Panc1 (cell line): ENCODE results near the gene CYTH4. TPM values are rescaled to one million over a fixed set of nuclear protein-coding genes. Genes with fewer than 3 reads are reported as not detected.

Experiments
- ATAC-seq: fragments of 200-7000 bp; cut with Tn5 transposase; 2 replicates; pipeline ENCODE4 v1.9.1; 2020; ENCODE audit warnings: mild to moderate bottlenecking, moderate library complexity
- BruUV-seq: library from RNA; stranded (reverse); fragments of 400-500 nt; replicated peaks from 2 replicates; lab custom pipeline; 2021; lab: Mats Ljungman, UMichigan
- CTCF ChIA-PET: fragments of 300-600 bp; sonication (Branson Sonifier 250); formaldehyde crosslinking; loops from one replicate; lab custom pipeline; 2022; ENCODE audit warnings: antibody characterized with exemption; lab: Charles Lee
- POLR2A ChIA-PET: fragments of 300-600 bp; sonication (Branson Sonifier 250); formaldehyde crosslinking; loops from one replicate; lab custom pipeline; 2022; ENCODE audit warnings: antibody characterized with exemption; lab: Charles Lee
- DNase-seq: peaks from one replicate; pipeline ENCODE4 v3.0.0-alpha.2; 2010; ENCODE audit warnings: low read depth, low spot score
- H3K27ac ChIP-seq: 2 replicates; pipeline ENCODE4 v1.5.1; 2011; ENCODE audit warnings: mild to moderate bottlenecking, low read length, inconsistent platforms
- H3K27me3 ChIP-seq: fragments of 200-500 bp; sonication (Bioruptor generic); 2 replicates; pipeline ENCODE4 v1.6.0; 2014; ENCODE audit warnings: low read length, inconsistent platforms; ENCODE audit not compliant: control insufficient read depth, insufficient read depth
- H3K36me3 ChIP-seq: fragments of 200-500 bp; sonication (Bioruptor generic); 2 replicates; pipeline ENCODE4 v1.5.1; 2014; ENCODE audit warnings: inconsistent platforms, mild to moderate bottlenecking, low read length, moderate library complexity; ENCODE audit not compliant: control insufficient read depth, insufficient read depth
- H3K4me1 ChIP-seq: 2 replicates; pipeline ENCODE4 v1.5.1; 2011; ENCODE audit warnings: inconsistent platforms, mild to moderate bottlenecking, low read length, moderate library complexity; ENCODE audit not compliant: control insufficient read depth, insufficient read depth
- H3K4me3 ChIP-seq, 2 experiments: 2 replicates each; pipeline ENCODE4 v1.5.1; 2011 to 2012; ENCODE audit warnings: low read depth in 2 of 2, low read length in 2 of 2, mild to moderate bottlenecking in 2 of 2, inconsistent platforms in 1 of 2, moderate library complexity in 1 of 2
- H3K9me3 ChIP-seq: fragments of 200-500 bp; sonication (Bioruptor generic); 2 replicates; pipeline ENCODE4 v1.5.1; 2014; ENCODE audit warnings: low read depth, mild to moderate bottlenecking, inconsistent platforms, low read length, moderate library complexity; ENCODE audit not compliant: control insufficient read depth, insufficient read depth
- POLR2AphosphoS5 ChIP-seq: IDR thresholded peaks from 2 replicates; pipeline ENCODE4 v1.6.1; 2012; ENCODE audit warnings: mild to moderate bottlenecking, low read depth, low read length, moderate library complexity
- SIN3A ChIP-seq: IDR thresholded peaks from 2 replicates; pipeline ENCODE4 v1.6.1; 2012; ENCODE audit warnings: low read depth, mild to moderate bottlenecking, low read length, moderate library complexity, borderline replicate concordance; ENCODE audit not compliant: insufficient read depth
- TCF7L2 ChIP-seq: IDR thresholded peaks from 2 replicates; pipeline ENCODE4 v1.6.1; 2011; ENCODE audit warnings: mild to moderate bottlenecking, low read depth, low read length, inconsistent platforms
- in situ Hi-C: cut with HindIII; loops from 2 replicates; pipeline ENCODE4 v1.10.0; 2016; ENCODE audit warnings: low sequenced_read_pairs, low pct_unique_long_range_greater_than_20kb
- intact Hi-C: fragments of 100-400 bp; cut with micrococcal nuclease; formaldehyde crosslinking; loops from one replicate; pipeline ENCODE4 v1.10.0; 2022; ENCODE audit not compliant: unreplicated experiment
- total RNA-seq: library from RNA; stranded (reverse); gene quantifications from one replicate; pipeline ENCODE4 v1.2.1, GENCODE V29; 2021; ENCODE audit not compliant: unreplicated experiment
- TF ChIP-seq, protein P1 (sequence below), 2 experiments: IDR thresholded peaks; 2 replicates each; pipeline ENCODE4 v1.6.1; 2011 to 2012; ENCODE audit warnings: low read depth in 2 of 2, control low read depth in 1 of 2, low read length in 1 of 2, mild to moderate bottlenecking in 1 of 2, moderate library complexity in 1 of 2; ENCODE audit not compliant: insufficient read depth in 1 of 2
- TF ChIP-seq, protein P2 (sequence below): fragments of 450-650 bp; IDR thresholded peaks from 2 replicates; pipeline ENCODE4 v1.5.1; 2017; ENCODE audit warnings: mild to moderate bottlenecking

CYTH4 gene
- total RNA-seq, 1 experiment from 2014 or later, result 1.3 TPM

DNA sequence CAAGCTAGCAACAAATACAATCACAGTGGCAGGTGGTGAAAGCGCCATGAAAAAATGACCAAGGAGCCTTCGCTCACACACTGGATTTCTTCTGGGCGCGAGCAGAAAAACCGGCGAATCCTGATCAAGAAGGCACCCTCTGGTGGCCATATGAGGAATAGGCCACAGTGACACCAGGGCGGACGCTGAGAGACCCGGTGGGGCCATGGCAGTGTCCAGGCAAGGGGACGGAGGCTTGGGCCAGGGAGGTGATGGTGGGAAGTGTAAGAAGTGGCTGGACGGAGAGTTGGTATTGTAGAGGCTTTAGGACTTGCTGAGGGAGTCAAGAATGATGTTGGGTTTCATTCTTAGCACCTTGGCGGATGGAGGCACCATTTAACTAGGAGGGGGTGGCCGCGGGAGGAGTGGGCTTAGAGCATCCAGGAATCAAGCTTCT lies 21.4 kb upstream of the CYTH4 start:
- in situ Hi-C loops (no loop called here), intact Hi-C loops (no loop called here)
- DNase-seq, result no peak
- Histone ChIP-seq H3K27me3 (no peaks in the 10 kb centered on the region), H3K4me1 (peaks cover 14% of the 10 kb centered on the region), H3K36me3 (no peaks in the 10 kb centered on the region), H3K9me3 (peaks cover 14% of the 10 kb centered on the region; the same call in 1 of the 2 replicates), H3K27ac (no peak overlapping the region), H3K4me3 (no peak overlapping the region)
- POLR2A ChIA-PET, result no interaction called here
- no TSS peak for BruUV-seq
- peak; percentile 65 for ATAC-seq
- no peak for TF ChIP-seq SIN3A
- TF ChIP-seq, protein P1, sequence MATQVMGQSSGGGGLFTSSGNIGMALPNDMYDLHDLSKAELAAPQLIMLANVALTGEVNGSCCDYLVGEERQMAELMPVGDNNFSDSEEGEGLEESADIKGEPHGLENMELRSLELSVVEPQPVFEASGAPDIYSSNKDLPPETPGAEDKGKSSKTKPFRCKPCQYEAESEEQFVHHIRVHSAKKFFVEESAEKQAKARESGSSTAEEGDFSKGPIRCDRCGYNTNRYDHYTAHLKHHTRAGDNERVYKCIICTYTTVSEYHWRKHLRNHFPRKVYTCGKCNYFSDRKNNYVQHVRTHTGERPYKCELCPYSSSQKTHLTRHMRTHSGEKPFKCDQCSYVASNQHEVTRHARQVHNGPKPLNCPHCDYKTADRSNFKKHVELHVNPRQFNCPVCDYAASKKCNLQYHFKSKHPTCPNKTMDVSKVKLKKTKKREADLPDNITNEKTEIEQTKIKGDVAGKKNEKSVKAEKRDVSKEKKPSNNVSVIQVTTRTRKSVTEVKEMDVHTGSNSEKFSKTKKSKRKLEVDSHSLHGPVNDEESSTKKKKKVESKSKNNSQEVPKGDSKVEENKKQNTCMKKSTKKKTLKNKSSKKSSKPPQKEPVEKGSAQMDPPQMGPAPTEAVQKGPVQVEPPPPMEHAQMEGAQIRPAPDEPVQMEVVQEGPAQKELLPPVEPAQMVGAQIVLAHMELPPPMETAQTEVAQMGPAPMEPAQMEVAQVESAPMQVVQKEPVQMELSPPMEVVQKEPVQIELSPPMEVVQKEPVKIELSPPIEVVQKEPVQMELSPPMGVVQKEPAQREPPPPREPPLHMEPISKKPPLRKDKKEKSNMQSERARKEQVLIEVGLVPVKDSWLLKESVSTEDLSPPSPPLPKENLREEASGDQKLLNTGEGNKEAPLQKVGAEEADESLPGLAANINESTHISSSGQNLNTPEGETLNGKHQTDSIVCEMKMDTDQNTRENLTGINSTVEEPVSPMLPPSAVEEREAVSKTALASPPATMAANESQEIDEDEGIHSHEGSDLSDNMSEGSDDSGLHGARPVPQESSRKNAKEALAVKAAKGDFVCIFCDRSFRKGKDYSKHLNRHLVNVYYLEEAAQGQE (IDR thresholded peaks at IDR 0.05; ENCODE audit: insufficient read depth in 1 of 2, low read depth in 2 of 2, low read length in 1 of 2), result no peak
- TF ChIP-seq POLR2AphosphoS5, result no peak
- no peak for TF ChIP-seq TCF7L2
- TF ChIP-seq, protein P2, sequence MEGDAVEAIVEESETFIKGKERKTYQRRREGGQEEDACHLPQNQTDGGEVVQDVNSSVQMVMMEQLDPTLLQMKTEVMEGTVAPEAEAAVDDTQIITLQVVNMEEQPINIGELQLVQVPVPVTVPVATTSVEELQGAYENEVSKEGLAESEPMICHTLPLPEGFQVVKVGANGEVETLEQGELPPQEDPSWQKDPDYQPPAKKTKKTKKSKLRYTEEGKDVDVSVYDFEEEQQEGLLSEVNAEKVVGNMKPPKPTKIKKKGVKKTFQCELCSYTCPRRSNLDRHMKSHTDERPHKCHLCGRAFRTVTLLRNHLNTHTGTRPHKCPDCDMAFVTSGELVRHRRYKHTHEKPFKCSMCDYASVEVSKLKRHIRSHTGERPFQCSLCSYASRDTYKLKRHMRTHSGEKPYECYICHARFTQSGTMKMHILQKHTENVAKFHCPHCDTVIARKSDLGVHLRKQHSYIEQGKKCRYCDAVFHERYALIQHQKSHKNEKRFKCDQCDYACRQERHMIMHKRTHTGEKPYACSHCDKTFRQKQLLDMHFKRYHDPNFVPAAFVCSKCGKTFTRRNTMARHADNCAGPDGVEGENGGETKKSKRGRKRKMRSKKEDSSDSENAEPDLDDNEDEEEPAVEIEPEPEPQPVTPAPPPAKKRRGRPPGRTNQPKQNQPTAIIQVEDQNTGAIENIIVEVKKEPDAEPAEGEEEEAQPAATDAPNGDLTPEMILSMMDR, result peak; percentile 87
- CTCF ChIA-PET, result no interaction called here

DNA sequence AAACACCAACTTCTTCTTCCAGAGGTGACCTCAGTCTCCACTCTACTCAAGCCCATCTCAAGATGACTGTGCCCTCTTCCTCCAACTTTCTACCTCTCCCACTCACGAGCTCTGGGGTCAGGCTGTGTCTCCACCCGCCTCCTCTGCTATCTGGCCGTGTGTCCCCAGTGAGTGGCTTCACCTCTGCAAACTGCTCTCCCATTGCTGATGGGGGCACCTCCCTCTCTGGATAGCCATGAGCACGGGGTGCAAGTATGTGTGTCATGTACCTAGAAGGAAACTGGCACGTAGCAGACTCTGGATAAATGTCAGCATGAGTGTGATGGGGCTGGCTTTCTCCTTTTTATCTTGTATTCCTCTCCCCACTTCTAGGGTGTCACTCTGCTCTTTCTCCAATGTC lies 20.0 kb upstream of the CYTH4 start:
- Histone ChIP-seq H3K4me3 (no peak overlapping the region), H3K36me3 (no peaks in the 10 kb centered on the region), H3K27ac (no peak overlapping the region), H3K9me3 (peaks cover 14% of the 10 kb centered on the region; the same call in 1 of the 2 replicates), H3K4me1 (peaks cover 14% of the 10 kb centered on the region), H3K27me3 (no peaks in the 10 kb centered on the region)
- no peak for ATAC-seq
- ChIA-PET POLR2A (no interaction called here), CTCF (no interaction called here)
- intact Hi-C loops (no loop called here), in situ Hi-C loops (no loop called here)
- TF ChIP-seq, protein P2, result no peak
- no peak for TF ChIP-seq POLR2AphosphoS5
- no peak for TF ChIP-seq TCF7L2
- no peak for TF ChIP-seq SIN3A
- TF ChIP-seq, protein P1 (IDR thresholded peaks at IDR 0.05; ENCODE audit: insufficient read depth in 1 of 2, low read depth in 2 of 2, low read length in 1 of 2), result no peak
- no TSS peak for BruUV-seq
- no peak for DNase-seq
